D721Med (cell line): Measurements from ENCODE around the gene FAM20B.

Experiments used
- DNase-seq: peaks from one replicate; pipeline ENCODE4 v3.0.0; 2011; ENCODE audit warnings: low spot score; ENCODE audit not compliant: insufficient read length
- FAIRE-seq: peaks from 2 replicates; lab custom pipeline; 2011; peaks lifted over from hg19 to GRCh38; lab: Jason Lieb, UNC
- CTCF ChIP-seq: IDR thresholded peaks from 2 replicates; pipeline ENCODE4 v1.5.1; 2012; ENCODE audit warnings: mild to moderate bottlenecking, control low read depth; ENCODE audit not compliant: insufficient read depth; ENCODE audit errors: missing control alignments

FAM20B gene

DNA sequence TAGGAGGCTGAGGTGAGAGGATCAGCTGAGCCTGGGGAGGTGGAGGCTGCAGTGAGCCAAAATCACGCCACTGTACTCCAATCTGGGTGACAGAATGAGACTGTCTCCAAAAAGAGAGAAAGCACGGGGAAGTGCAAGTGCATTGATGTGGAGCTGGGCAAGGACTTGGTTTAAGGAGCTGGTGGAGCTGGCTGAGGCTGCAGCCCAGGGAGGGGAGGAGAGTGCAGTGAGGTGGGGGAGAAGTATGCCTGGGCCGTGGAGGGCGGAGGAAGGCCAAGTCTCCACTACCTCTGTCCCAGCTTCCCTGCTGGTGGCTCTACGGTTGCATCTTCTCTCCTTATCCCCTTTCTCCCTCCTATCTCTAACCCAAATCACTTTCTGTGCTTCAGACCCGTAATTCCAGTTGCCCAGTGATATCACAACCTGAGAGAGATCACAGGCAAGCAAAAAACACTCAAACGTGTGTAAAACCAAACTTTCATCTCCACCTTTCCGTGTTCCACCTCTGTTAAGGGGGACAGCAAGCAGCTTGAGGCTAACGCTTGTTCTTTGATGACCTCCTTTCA lies 67.3 kb downstream of the FAM20B start:
- DNase-seq (no peak), FAIRE-seq (no peak)
- TF ChIP-seq CTCF, result no peak

DNA sequence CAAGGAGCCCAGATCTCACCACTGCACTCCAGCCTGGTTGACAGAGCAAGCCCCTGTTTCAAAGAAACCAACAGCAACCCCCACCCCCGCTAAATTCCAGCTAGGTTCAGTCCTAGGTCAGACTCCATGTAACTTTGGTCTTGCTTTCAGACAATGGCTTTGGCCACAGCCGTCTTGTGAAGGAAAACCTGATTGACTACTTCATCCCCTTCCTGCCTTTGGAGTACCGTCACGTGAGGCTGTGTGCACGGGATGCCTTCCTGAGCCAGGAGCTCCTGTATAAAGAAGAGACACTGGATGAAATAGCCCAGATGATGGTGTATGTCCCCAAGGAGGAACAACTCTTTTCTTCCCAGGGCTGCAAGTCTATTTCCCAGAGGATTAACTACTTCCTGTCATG lies 69.1 kb downstream of the FAM20B start:
- FAIRE-seq, result no peak
- no peak for TF ChIP-seq CTCF
- DNase-seq, result no peak

DNA sequence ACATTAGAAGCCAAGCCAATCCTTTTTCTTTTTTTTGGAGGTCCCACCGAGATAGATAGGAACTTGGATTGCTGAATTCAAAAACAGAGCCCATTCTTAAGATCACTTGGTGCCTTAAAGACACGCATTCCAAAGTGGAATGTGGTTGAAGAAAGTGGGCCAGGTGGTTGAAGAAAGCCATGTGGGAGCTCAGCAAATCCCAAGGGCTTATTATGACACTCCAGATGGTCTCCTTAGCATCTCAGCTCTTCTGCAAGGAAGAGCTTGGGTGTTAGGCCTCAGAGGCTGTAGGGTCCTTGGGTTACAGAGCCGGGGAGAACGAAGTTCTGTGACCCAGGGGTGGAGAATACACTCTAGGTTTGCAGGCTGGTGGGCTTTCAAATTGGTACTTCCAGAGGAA lies 69.7 kb downstream of the FAM20B start:
- peak; percentile 66 for DNase-seq
- peak; percentile 84 for FAIRE-seq
- TF ChIP-seq CTCF, result no peak

- DNase-seq (no peak), FAIRE-seq (no peak)
- TF ChIP-seq CTCF, result no peak
Observed at GRCh38 chr1:179095924-179096323, 70.2 kb downstream of the FAM20B start.

GRCh38 chr1:179099891-179100290 lies 74.2 kb downstream of the FAM20B start:
- FAIRE-seq (no peak), DNase-seq (no peak)
- TF ChIP-seq CTCF, result no peak

GRCh38 chr1:179101566-179101965 lies 75.9 kb downstream of the FAM20B start:
- no peak for TF ChIP-seq CTCF
- DNase-seq, result no peak
- no peak for FAIRE-seq

DNA sequence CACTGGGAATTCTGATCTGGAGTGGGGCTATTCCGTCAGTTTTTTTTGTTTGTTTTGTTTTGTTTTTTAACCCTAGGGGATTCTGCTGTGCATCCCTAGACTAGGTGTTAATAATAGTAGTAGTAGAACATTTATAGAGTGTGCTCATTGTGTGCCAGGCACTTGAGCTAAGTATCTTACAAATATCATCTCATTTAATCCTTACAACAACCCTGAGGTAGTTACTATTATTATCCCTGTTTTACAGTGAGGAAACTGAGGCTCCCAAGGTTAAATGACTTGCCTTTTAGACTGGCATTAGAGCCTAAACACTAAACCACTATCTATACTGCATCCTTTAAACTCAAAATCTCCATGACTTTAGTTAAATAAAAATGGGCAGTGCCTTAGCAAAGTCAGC lies 78.3 kb downstream of the FAM20B start:
- TF ChIP-seq CTCF, result no peak
- DNase-seq, result no peak
- no peak for FAIRE-seq
